GM12878 (cell line): ENCODE results near the gene CELF2.

Source experiments
- CTCF ChIP-seq, 3 experiments: IDR thresholded peaks in 2 of 3; conservative IDR thresholded peaks in 1 of 3; 2 replicates each; pipeline ENCODE4 v1.5.1; 2011; ENCODE audit warnings: low read depth in 3 of 3, low read length in 3 of 3, mild to moderate bottlenecking in 3 of 3, control low read depth in 2 of 3, moderate library complexity in 2 of 3, inconsistent platforms in 1 of 3, mixed read lengths in 1 of 3; ENCODE audit not compliant: control insufficient read depth in 2 of 3, insufficient read depth in 1 of 3; ENCODE audit errors: extremely low read depth in 1 of 3
- KLF5 ChIP-seq: fragments of 450-650 bp; IDR thresholded peaks from 2 replicates; pipeline ENCODE4 v1.6.1; 2014; ENCODE audit warnings: mild to moderate bottlenecking; ENCODE audit not compliant: partially characterized antibody
- MAX ChIP-seq: IDR thresholded peaks from 2 replicates; pipeline ENCODE4 v1.6.1; 2012; ENCODE audit warnings: low read depth, low read length, improper control_type of control experiment
- POLR2AphosphoS2 ChIP-seq: IDR thresholded peaks from 2 replicates; pipeline ENCODE4 v1.6.1; 2011; ENCODE audit warnings: low read depth, mild to moderate bottlenecking, low read length, improper control_type of control experiment, moderate library complexity
- TBL1XR1 ChIP-seq: IDR thresholded peaks from 2 replicates; pipeline ENCODE4 v1.6.1; 2012; ENCODE audit warnings: low read depth, low read length, improper control_type of control experiment
- ZBTB11 ChIP-seq: fragments of 450-650 bp; formaldehyde crosslinking; IDR thresholded peaks from 2 replicates; pipeline ENCODE4 v1.5.0; 2022; ENCODE audit warnings: mild to moderate bottlenecking, missing genetic modification characterization

GRCh38 chr10:11058965-11059364 lies 41.3 kb downstream of the CELF2 start:
- TF ChIP-seq MAX (no peak), TBL1XR1 (no peak), KLF5 (no peak), CTCF (IDR thresholded peaks at IDR 0.05 in 2 of 3, conservative IDR thresholded peaks at IDR 0.05 in 1 of 3; ENCODE audit: control insufficient read depth in 2 of 3, extremely low read depth in 1 of 3, insufficient read depth in 1 of 3, low read depth in 3 of 3, low read length in 3 of 3) (no peak), ZBTB11 (CRISPR knock-in tag) (no peak), POLR2AphosphoS2 (no peak)
